NCI-H526 (cell line): Measurements from ENCODE around the gene IFITM5.
A peak's percentile ranks its signal among the peaks of the same experiment; 100 is the strongest.
"Not testable (repeated sequence)": the region's sequence is repeated elsewhere in the genome, so short reads cannot be mapped to it uniquely, and the experiment has no call there.

Source experiments
- DNase-seq, 2 experiments: peaks; one replicate each; lab custom pipeline; 2025; lab: John Stamatoyannopoulos, UW

The IFITM5 gene

DNA sequence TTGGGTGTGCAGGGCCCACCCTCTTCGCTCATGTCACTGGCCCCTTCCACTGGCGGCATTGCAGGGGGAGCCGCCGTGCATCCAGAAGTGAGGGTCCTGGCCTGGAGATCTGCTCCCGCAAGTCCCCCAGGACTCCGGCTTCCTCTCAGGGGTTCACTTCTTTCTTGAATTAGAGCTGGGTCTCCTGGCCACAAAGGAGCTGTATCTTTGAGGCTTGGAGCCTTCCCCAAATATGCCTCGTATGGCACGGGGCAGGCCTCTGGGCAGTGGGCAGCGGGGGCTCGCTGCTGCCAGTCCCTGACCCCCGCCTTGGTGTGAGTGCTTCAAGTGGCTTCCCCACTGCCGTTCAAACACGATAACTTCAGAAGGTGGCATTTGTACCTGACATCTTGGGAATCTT lies 28.7 kb upstream of the IFITM5 start:
- DNase-seq = no peak

DNA sequence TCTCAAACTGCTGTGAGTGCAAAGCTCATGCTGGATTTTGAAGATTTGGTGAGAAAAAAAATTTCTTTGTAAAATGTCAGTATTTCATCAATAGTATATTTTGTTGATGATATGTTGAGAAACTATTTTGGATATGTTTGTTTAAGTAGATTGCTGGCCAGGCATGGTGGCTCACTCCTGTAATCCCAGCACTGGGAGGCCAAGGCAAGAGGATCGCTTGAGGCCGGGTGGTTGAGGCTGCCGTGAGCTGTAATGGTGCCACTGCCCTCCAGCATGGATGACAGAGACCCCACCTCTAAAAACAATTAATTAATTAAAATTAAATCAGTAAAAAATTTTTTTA lies 28.2 kb upstream of the IFITM5 start:
- no peak for DNase-seq

- DNase-seq = no peak
Observed at GRCh38 chr11:326842-327580, 27.7 kb upstream of the IFITM5 start.

- DNase-seq = no peak
Observed at GRCh38 chr11:326592-326841, 27.2 kb upstream of the IFITM5 start.

DNA sequence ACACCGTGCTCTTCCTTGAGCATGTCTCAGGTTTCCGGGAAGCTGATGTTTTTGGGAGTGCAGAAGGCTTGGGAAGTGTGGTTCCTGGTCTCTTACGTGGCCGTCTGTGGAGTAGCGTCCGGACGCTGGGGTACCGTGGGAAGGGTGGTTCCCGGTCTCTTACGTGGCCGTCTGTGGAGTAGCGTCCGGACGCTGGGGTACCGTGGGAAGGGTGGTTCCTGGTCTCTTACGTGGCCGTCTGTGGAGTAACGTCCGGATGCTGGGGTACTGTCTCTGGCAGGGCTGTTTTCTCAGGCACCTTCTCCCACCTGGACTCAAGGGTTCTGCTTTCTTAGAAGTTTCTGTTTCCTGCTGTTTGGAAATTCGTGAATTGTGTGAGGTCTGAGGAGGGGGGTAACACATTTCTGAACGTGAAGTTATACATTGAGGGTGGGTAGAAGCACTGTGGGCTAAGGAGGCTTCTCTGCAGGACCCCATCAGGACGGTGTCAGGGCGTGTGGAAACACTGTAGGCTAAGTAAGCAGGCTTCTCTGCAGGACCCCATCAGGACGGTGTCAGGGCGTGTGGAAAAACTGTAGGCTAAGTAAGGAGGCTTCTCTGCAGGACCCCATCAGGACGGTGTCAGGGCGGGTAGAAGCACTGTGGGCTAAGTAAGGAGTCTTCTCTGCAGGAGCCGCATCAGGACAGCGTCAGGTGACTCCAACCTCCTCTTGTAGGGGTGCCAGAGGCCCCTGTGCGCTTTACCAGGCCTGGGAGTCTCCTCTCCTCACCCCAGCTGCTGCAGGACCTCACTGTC lies 26.7 kb upstream of the IFITM5 start:
- DNase-seq = no peak

- not testable (repeated sequence) for DNase-seq
Observed at GRCh38 chr11:324593-325517, 25.5 kb upstream of the IFITM5 start.

- peak in 1 of 2 experiments; percentile 54 for DNase-seq
Observed at GRCh38 chr11:324156-324555, 24.8 kb upstream of the IFITM5 start.

- DNase-seq = not testable (repeated sequence)
Observed at GRCh38 chr11:319888-320273, 20.6 kb upstream of the IFITM5 start.

GRCh38 chr11:319121-319887 lies 20.0 kb upstream of the IFITM5 start:
- not testable (repeated sequence) for DNase-seq

- DNase-seq = not testable (repeated sequence)
Observed at GRCh38 chr11:318405-319120, 19.2 kb upstream of the IFITM5 start.

DNA sequence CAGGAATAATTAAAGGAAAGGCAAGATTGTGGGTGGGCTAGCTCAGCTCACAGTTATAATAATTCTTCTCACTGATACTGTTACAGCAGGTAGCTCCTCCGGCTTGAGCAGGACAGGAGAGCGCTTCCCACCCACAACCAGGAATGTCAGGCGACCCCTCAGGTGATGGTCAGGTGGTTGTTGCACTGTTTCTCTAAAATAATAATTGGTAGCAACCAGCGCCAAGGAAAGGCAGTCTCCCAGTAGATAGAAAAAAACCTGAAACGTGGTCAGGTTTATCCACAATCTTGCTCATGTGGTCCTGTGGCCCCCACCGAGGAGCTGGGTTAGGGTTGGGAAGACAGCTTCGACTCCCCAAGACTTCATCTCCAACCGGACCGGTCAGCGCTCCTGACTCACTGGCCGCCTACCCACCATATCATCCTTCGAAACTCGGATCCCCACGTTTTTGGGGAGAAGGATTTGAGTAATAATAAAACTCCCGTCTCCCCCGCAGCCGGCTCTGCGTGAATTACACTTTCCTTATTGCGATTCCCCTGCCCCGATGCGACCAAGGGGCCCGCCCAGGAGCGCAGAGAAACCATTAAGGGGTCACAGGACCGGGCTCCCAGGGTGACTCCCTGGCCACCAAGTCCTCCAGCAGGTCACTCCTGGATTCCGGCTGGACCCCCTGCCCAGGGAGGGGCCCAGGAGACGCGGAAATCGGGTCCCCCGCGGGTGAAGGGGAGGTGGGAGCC lies 18.5 kb upstream of the IFITM5 start:
- not testable (repeated sequence) for DNase-seq

DNA sequence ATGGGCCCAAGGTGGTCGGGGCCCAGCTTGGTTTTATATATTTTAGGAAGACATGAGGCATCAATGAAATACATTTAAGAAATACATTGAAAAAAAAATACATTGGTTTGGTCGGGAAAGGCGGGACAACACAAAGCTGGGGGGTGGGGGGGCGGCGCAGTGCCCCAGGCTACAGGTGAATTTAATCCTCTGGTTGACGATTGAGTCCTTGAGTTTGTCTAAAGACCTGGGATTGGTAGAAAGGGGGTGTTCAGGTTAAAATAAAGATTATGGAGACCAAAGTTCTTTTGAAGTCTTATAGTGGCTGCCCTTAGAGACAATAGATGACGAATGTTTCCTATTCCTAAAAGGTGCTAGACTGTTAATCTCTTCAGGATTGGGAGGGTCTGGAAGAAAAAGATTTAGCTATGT lies 17.6 kb upstream of the IFITM5 start:
- no peak for DNase-seq

GRCh38 chr11:316031-316701 lies 16.8 kb upstream of the IFITM5 start:
- no peak for DNase-seq

GRCh38 chr11:315516-315994 lies 16.2 kb upstream of the IFITM5 start:
- DNase-seq = no peak

GRCh38 chr11:315051-315481 lies 15.7 kb upstream of the IFITM5 start:
- DNase-seq = no peak

DNA sequence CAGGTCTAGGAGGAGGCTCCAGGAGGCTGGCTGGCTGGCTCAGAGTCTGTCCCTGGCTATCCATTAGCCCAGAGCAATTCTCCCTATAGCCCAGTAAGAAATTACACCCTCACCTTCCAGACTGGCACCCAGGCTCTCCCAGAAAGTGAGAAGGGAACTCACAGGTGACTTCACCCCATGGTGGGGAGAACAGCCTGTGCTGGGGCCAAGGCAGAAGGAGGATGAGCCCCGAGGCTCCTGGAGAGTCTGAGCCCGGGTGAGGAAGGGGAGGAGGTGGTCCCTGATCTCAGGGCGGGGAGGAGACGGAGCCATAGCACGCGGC lies 15.2 kb upstream of the IFITM5 start:
- not testable (repeated sequence) for DNase-seq

GRCh38 chr11:313787-314553 lies 14.6 kb upstream of the IFITM5 start, which contains the start of gene IFITM1:
Gene IFITM1 (plus strand): TSS chr11:314040. CDS start chr11:314171, 131 bp downstream.
- no peak for DNase-seq

DNA sequence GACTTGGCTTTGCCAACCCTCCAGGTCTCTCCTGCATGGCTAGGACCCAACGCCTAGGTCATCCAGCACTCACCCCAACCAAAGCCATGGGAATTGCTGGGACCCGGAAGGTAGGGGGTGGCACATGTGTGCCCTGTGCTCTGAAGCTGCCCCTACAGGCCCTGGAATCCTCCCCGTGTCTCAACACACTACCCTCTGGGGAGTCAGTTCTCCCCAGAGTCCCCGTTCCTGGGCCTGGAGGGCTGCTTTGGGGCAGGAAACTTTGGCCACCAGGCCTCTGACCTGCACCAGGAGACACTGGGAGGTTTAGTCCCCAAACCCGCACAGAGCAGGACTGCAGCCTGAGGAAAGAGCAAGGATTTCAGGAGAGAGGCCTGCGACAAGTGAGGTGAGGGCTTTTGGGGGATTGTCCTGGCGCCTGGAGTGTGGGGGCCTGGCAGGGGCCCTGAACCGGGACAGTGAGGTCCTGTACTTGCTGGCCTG lies 14.0 kb upstream of the IFITM5 start:
- no peak for DNase-seq
